HG03469 (cell line): ENCODE data around the gene PPIA.
"Not testable (repeated sequence)": the region's sequence is repeated elsewhere in the genome, so short reads cannot be mapped to it uniquely, and the experiment has no call there.

Experiments used
- ATAC-seq: cut with Tn5 transposase; IDR thresholded peaks from one replicate; pipeline ENCODE4 v1.9.1; 2021; ENCODE audit warnings: mild to moderate bottlenecking, moderate library complexity, moderate number of reproducible peaks; ENCODE audit not compliant: unreplicated experiment

The PPIA gene

DNA sequence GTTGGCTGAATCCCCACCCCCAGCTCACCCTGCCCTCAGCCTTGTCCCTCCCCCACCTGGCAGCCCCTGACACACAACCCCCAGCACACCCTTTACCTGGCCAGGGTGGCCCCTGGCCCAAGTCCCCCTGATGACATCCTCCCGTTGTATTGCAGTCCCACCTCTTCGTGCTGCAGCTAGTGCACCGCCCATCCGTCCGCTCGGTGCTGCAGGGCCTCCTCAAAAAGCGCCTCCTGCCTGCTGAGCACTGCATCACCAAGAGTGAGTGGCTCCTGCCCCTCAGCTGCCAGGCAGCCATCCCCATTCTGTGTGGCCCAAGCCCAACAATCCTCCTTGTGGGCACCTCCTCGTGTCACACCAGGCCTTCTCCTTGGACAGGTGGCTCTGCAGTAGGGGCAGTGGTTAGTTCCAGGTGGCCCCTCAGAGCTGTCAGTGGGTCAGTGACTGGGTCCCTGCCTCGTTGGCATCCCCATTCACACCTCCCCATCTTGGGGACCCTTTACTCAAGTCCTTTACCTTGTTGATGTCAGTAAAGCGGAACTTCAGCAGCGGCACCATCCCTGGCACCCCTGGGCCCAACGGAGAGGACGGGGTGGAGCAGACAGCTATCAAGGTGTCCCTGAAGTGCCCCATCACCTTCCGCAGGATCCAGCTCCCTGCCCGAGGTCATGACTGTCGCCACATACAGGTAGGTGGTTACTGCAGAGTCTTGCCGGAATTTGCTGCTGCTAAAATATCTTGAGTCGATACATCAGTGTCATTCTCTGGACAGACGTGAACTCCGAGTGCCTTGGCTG lies 33.6 kb upstream of the PPIA start:
- no peak for ATAC-seq

DNA sequence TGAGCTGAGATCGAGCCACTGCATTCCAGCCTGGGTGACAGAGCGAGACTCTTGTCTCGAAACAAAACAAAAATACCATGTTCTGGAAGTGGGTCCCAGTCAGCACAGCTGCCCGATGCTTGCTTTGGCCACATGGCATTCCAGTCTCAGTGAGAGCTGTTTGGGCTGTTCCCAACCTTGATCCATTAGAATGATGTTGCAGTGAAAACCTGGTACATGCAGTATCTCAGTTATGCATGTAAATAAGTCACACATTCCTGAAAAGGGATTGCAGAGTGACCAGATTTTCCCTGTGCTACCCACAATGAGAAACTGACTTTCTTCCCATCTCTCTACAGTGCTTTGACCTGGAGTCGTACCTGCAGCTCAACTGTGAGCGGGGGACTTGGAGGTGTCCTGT lies 32.4 kb upstream of the PPIA start:
- no peak for ATAC-seq

DNA sequence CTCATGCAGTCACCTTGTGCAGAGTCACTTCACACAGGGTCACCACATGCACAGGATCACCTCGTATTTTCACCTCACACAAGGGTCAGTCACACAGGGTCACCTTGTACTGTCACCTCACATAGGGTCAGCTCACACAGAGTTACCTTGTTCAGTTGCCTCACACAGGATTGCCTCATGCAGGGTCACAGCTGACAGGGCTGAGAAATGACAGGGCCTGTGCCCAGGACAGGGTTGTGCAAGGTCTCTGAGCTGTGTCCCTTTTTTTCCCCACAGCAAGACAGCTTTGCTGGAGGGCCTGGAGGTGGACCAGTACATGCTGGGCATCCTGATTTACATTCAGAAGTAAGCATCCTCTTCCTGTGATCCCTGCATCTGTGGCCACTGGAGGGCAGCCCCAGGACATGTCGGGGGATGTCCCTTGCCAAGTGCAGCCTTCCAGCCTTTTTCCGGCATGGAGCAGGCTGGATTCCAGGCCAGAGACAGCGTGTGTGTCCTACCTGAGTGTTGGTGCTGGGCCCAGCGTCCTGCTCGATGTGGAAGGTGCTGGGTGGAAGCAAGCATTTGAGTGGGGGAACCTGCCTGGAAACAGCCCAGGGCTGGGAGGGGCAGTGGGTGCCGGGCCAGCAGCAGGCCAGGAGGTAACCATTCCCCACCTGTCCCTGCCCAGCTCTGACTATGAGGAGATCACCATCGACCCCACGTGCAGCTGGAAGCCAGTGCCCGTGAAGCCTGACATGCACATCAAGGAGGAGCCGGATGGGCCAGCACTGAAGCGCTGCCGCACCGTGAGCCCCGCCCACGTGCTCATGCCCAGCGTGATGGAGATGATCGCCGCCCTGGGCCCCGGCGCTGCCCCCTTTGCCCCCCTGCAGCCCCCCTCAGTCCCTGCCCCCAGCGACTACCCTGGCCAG lies 31.6 kb upstream of the PPIA start:
- ATAC-seq = no peak

DNA sequence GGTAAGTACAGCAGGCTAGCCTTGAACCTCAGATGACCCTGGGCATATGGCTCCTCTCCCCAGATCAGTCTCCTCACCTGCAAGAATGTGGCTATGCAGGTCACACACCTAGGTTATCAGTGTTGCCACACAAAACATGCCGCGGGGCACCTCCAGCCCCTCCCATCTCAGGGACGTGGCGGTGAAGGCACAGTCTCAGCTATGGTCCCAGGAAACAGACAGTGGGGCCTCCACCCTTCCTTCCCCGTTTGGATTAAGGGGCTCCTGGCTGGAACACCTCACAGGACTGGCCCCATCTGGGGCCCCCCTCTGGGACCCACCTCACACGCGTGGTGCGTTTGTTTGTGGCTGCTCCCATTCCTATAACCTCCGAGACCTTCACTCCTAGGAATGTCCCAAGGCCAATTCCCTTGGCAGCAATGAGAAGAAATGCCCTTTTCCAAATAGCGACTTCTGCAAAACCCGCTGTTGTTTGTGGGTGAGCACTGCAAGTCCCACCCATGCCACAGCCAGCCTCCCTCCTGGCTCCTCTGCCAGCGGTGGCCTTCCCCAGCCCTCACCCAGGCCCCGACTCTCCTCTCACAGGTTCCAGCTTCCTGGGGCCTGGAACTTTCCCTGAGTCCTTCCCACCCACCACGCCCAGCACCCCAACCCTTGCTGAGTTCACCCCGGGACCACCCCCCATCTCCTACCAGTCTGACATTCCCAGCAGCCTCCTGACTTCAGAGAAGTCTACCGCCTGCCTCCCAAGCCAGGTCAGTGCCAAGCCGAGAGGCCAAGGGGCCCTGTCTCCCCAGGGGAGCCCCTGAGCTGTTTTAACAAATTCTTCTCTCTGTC lies 30.7 kb upstream of the PPIA start:
- ATAC-seq = no peak

DNA sequence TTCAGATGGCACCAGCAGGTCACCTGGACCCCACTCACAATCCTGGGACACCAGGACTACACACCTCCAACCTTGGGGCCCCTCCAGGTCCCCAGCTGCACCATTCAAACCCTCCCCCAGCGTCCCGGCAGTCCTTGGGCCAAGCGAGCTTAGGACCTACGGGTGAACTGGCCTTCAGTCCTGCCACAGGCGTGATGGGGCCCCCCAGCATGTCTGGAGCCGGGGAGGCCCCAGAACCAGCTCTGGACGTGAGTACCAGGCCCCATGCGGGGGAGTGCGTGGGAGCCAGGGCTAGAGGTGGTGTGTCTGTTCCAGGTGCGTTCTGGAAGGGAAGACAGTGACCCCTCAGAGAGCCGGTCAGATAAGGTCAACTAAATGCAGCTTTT lies 30.1 kb upstream of the PPIA start:
- ATAC-seq = no peak

DNA sequence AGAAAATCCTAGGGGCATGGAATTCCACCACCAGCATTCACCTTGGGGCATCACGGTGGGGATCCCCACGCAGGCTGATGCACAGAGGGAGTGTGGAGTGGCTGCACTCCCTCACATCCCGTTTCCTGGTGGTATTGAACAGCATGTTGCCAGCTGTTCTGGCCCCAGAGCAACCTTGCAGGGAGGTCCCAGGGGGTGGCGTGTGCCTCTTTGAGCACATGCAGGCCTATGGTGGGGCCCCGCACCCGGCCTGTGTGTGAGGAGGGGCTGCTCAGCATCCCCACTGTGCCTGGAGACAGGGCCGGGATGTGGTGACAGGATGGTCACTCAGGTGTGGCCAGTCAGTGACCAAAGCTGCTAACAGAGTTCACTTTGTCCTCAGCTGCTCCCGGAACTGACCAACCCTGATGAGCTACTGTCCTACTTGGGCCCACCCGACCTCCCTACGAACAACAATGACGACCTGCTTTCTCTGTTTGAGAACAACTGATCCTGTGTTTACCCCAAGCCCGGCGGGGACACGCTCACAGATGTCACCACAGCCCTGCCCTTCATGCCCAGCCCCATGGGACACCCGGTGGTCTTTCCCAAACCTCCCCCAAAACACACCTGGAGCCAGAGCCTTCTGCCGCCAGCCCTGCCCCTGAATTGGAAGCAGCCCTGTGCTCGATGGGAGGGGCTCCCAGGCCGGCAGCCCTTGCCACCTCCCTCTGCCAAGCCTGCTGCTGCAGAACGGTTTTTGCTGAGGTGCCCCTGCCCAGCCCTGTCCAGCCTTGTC lies 29.2 kb upstream of the PPIA start:
- ATAC-seq = no peak

DNA sequence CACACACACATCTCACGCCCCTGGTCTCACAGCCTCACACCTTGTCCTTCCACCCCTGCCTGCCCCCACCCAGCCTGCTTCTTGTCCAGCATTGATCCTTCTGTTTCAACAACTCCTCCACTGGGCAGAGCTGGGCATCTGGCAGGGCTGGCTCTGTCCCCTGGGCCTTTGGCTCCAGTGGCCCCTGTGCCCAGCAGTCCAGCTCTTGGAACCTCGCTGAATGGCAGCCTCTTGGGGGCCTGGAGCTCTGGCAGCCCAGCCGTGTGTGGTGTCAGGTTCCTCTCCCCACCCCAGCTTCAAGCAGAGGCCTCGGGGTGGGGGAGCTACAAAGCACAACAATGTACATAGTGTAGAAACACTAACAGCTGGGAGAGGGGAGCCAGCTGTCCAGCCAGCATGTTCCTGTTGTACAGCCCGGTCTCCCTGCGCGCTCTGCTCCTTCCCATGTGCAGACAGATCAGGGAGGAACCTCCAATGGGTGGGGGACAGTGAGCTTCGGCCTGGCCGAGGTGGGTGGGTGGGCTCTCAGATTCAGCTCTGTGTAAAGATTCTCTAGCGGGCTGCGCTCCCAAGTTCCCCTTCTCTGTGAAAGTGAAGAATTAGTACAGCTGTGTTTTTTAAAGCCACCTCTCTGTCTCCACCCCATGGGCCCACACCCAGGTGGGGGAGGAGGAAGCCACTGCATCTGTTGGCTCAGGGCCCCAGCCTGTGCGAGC lies 28.4 kb upstream of the PPIA start:
- no peak for ATAC-seq

DNA sequence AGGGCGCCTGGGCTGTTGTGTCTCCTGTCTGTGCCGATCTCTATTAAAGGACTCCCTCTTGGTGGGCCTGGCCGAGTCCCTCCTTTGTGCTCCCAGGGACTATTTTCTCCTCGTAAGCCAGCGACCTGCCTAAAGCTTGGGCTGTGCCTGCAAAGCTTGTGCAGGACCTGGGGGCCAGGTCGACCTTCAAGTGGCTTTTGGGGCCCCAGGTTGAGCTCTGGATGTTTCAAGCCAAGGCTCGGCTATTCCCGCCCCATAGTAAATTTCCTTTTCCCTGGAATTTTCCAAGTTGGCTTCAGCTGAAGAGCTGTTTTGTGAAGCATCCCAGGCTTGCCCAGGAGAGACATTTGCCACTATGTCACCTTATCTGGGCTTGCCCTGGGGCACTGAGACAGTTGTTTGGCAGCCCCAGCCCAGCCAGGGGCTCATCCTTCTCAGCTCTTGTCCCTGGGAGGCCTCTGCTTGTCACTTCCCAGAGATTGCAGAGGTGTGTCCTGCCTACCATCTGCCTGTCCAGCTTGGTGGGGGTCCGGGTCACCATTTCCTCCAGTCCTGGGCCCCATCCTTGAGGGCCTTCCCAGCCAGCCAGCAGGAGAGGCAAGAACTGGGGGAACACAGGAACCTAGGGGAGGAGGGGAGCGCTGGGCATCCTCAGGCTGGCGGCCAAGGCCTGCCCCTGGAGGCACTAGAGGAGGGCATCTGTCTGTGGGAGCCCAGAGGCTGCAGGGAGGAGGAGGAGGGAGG lies 27.7 kb upstream of the PPIA start:
- ATAC-seq = no peak

DNA sequence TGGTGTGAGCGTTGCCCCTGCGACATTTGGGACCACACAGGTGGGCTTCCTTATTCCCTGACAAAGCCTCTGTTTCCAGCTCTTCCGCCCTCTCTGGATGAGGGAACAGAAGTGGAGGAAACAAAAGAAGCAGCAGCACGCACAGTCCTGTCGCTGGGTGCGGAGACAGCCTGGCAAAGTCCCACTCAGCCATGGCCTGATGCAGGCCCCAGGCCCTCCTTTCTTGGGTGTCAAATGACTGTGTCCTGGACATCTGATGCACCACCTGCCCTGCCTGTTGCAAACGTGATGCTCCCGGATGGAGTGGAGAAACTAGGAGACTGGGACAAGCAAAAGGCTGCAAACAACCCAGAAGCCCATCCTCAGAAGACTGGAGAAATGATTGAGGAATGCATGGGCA lies 27.1 kb upstream of the PPIA start:
- no peak for ATAC-seq

DNA sequence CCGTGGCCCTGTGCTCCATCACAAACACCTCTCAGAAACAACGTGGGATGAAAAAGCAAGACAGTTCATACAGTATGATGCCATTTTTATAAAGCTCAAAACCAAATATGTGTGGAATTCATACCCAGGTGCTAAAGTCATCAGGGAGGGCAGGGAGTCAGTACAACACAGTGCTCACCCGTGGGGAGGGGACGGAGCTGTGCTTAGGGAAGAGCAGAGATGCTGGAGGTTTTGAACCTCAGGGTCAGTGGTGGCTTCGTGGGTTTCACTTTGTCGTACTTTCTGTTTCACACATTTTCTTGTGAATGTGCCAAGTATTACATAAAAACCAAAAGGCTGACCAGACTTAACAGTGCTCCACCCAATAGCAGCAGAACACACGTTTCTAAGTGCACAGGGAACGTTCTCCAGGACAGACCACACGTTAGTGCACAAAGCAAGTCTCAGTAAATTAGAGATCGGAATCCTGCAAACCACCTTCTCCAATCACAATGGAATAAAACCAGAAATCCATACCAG lies 26.6 kb upstream of the PPIA start:
- peak; percentile 63 for ATAC-seq

DNA sequence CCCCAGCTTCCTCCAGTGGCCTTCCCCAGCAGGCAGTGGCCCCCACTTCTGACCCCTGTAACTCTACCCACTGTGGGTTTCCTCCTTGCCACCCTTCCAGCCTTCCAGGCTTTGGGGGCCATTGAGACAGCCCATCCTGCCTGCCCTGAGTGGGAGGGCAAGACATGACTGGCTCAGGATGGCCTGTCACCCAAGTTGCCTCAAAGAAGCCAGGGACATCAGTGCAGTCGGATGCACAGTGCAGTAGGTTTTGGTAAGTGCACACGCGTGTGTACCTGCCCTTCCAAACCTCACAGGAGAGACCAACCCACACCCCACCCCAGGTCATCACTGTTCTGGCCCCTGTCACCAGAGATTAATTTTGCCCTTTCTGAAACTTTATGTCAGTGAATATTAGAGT lies 25.1 kb upstream of the PPIA start:
- ATAC-seq = no peak

DNA sequence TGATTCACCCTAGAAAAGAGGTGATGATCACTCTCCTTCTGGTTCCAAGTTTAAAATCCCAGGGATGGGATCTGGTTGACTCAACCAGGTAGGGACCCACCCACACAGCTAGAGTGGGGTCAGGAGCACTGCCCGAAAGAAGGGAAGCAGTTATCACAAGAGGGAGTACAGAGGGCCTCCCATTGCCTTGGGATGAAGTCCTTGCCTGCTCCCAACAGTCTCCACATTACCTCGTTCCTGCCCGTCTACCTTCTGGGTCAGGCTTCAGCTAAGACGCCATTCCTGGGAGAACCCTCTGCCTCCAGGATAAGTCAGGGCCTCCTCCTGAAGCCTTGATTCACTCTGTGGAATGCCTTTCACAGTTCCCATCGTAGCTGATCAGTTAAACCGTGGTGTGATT lies 24.0 kb upstream of the PPIA start:
- no peak for ATAC-seq

DNA sequence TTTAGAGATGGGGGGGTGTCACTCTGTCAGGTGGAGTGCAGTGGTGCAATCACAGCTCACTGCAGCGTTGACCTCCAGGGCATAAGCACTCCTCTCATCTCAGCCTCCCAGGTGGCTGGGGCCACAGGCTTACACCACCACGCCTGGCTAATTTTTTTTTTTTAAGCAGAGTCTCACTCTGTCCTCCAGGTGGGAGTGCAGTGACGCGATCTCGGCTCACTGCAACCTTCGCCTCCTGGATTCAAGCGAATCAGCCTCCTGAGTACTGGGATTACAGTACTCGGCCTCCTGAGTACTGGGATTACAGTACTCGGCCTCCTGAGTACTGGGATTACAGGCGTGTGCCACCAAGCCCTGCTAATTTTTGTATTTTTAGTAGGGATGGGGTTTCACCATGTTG lies 23.6 kb upstream of the PPIA start:
- ATAC-seq = no peak

DNA sequence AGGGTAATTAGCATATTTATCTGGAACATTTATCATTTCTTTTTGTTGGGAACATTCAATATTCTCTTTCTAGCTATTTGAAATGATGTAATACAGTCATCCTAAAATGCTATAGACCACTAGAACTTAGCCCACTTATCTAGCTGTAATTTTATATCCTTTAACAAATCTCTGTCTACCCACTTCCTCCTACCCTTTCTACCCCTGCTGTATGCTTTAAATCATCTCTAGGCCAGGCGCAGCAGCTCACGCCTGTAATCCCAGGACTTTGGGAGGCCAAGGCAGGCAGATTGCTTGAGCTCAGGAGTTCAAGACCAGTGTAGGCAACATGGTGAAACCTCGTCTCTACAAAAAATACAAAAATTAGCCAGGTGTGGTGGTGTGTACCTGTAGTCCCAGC lies 22.0 kb upstream of the PPIA start:
- ATAC-seq = not testable (repeated sequence)

DNA sequence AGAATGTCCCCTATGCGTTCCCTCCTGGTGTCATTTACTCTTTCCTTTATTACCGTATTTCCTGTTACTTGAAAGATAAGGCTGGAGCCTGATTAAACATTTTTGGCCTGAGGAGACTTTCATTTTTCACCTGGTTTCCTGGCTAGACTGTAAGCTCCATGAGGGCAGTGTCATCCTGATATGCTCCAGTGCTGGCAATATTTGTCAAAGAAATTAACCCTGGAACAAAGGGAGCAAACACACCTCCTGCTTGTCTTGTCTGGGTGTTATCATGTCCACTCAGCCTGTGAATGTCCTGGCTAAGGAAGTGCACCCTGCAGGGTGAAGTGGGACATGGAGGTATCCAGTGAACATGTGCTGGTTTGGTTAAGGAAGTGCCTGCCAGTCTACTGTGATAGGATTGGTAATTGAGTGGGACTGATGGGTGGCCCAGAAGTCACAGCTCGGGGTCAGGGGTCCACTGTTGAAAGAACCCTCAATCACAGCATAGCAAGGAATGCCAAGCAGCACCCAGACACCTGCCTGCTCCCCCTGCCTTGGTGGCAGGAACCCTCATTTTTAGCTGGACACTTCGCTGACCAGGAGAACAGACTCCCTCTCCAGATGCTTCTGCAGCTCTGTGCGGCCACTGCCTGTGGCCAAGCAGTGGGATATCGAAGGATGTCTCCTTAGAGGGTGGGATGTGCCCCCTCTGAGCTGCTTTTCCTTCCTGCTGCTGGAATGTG lies 20.9 kb upstream of the PPIA start:
- ATAC-seq = no peak

DNA sequence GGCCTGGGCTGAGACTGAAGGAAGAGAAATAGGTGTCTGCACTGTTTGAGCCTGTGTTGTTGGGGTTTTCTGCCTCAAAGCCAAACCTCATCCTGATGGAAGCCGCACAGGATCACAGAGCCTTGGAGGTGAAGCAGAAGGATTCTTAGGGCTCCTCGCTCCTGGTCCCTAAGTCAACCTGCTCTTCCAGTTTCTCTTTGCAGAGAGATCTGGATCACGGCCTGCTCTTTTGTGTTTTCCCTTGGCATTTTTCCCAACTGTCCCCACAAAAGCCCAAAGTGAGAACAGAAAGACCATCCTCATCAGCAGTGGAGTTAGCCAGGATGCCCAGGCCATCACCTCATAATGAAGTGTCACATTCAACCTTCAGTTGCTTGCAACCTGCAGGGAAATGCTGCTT lies 20.3 kb upstream of the PPIA start:
- ATAC-seq = no peak

DNA sequence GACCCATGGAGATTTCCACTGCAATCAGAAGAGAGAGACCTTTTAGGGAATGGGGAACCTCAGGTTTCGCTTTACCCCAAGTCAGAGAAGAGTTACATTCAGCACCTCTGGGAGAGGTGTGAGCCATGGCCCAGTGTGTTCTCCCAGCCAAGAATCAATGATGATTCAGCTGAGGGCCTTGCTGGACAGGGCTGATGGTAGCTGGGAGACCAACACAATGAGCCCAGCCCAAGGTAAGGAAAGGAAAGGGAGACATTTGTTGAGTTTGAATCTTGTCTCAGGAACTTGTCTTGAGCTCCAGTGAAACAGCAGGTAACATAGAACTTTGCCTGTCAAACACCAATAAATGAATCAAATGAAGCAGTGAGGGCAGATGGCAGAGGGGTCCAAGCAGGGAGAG lies 14.0 kb upstream of the PPIA start:
- ATAC-seq = no peak

DNA sequence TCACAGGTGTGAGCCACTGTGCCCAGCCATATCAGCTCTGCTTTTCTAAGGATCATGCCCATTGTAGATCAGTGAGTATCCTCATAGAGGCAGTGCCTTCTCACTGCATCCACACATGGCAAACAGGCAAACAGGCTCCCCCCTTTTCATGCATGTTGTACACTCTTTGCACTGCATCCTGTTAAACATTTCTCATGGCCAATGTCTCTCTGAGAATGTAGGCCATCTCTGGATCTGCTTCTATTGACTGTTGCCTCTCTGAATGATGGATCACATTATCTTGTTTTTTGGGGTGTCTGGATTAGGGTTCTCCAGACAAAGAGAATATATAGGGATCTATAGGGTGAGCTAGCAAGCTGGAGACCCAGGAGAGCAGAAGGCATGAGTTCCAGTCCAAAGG lies 13.1 kb upstream of the PPIA start:
- ATAC-seq = no peak
